Loucy (cell line): ENCODE results near the gene NEK7.

ENCODE experiments used
- CTCF ChIP-seq: fragments of 200-600 bp; sonication (generic); conservative IDR thresholded peaks from 2 replicates; pipeline ENCODE4 v1.5.1; 2014; ENCODE audit warnings: mild to moderate bottlenecking, antibody characterized with exemption, low read length
- EZH2phosphoT487 ChIP-seq: fragments of 200-600 bp; IDR thresholded peaks from 2 replicates; pipeline ENCODE4 v1.6.1; 2018; ENCODE audit warnings: antibody characterized with exemption, mild to moderate bottlenecking, moderate library complexity, borderline replicate concordance

GRCh38 chr1:198268784-198269645, 112.2 kb downstream of the NEK7 start:
- TF ChIP-seq CTCF: no peak
- TF ChIP-seq EZH2phosphoT487: no peak
